GM19455 (cell line): Measurements from ENCODE around the gene SULT1A1.
"Not testable (repeated sequence)": the region's sequence is repeated elsewhere in the genome, so short reads cannot be mapped to it uniquely, and the experiment has no call there.

ENCODE experiments used
- ATAC-seq: cut with Tn5 transposase; IDR thresholded peaks from one replicate; pipeline ENCODE4 v1.9.1; 2021; ENCODE audit not compliant: unreplicated experiment

SULT1A1 gene

GRCh38 chr16:28591355-28591754 lies 18.5 kb downstream of the SULT1A1 start:
- ATAC-seq = no peak

GRCh38 chr16:28590384-28591340 lies 19.2 kb downstream of the SULT1A1 start:
- no peak for ATAC-seq

DNA sequence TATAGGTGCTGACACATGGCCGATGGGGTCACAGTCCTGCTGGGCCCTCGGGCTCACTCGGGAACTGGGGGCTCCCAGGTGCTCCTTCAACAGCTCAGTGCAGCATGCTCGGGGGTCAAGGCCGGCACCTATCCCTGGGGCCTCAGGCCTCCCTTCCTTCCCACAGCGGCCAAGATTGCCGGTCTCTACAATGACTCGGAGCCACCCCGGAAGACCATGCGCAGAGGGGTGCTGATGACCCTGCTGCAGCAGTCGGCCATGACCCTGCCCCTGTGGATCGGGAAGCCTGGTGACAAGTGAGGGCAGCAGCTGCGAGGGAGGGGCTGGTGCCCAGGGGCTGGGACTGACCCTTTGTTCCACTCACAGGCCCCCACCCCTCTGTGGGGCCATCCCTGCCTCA lies 19.9 kb downstream of the SULT1A1 start:
- ATAC-seq = no peak

- ATAC-seq = no peak
Measured at GRCh38 chr16:28589069-28589468, 20.8 kb downstream of the SULT1A1 start.

DNA sequence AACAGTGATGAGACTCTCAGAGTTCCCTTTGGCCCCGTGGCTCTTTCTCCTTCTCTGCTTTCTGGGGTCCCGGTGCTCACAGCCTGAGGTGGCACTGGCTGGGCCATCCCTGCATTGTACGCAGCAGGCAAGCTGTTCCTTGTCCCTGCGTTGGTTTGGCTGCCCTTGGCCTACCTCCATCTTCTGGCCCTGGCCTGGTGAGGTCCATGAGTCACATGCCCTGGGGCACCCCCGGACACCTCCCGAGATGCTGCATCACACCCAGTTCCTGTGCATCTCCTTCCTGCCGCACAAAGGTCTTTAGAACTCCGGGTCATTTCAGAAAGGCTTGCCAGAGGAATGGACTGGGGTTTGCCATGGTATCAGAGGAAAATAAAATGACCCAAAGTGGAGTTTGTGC lies 22.5 kb downstream of the SULT1A1 start:
- ATAC-seq = no peak

DNA sequence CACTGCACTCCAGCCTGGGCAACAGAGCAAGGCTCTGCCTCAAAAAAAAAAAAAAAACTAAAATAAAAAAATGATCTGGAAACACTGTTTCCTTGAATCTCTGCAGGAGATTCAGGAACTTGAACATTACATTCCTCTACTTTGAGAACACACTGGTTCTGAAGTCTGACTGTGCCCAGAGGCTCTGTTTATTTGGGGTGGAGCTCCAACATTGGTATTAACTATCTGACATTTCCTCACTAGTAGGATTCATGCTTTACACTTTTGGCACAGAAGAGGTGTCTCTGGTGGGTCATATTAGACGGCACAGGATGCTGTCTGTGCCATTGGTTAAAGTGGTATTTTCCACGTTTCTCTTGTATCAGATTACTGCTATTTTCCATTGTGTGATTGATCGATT lies 23.4 kb downstream of the SULT1A1 start:
- no peak for ATAC-seq

GRCh38 chr16:28585674-28586073 lies 24.2 kb downstream of the SULT1A1 start:
- no peak for ATAC-seq

DNA sequence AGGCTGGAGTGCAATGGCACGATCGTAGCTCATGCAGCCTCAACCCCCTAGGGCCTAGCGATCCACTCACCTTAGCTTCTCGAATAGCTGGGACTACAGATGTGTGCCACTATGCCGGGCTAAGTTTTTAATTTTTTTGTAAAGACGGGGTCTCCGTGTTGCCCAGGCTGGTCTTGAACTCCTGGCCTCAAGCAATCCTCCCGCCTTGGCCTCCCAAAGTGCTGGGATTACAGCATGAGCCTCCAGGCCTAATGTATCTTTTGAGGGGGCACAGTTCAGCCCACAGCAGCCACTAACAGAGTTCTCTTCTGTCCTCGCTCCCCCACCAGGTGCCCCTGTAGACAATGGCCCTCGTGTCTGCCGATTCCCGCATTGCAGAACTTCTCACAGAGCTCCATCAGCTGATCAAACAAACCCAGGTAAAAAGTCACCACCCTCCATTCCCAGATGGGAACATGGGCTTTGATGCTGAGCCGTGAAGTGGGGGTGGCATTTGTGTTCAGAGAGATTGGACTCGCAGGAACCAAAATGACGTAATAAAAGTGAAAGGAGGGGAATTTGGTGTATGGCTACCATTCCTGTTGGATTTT lies 29.0 kb downstream of the SULT1A1 start:
- ATAC-seq = no peak

GRCh38 chr16:28575446-28576109 lies 34.3 kb downstream of the SULT1A1 start:
- no peak for ATAC-seq

- ATAC-seq = no peak
Measured at GRCh38 chr16:28574925-28575324, 34.9 kb downstream of the SULT1A1 start.

DNA sequence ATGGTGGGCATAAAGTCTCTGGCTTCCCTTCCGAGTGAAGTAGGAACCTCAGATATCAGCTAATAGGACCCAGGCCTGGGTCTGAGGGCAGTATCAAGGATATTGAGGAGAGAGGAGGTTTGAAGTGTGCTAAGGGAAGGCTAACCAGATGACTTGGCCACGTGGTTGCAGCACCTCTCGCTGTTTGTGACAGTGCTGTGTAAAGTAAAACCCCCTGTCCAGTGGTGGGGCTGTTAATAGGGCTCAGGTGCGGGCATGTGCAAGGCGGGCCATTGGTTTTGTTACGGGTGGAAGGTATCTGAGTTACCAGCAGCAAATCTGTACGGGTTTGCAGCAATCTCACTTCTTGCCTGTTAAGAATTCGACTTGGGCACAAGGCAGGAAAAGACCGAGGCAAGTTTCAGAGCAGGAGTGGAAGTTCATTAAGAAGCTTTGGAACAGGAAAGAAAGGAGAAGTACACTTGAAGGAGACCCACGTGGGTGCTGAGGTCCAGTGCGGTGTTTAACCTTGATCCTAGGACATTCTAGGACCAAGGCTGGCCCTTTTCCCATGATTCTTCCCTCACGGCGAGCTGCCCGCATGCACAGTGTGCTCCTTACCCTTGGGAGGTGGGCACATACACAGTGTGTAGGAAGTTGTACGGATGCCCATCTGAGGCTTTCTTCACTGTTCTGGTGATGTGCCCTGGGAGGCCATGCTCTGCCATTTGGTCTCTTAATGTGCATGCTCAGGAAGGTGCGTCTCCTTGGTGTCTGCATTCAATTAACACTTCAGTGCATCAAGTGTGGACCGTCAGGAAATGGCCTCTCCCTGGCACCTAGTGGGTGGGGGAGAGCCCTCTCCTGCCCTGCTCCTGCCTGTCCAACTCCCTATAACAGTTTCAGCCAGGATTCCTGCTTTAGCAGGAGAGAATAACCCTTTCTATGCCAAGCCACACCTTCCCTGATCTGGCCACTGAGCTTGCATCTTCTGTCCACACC lies 35.8 kb downstream of the SULT1A1 start:
- ATAC-seq = no peak

DNA sequence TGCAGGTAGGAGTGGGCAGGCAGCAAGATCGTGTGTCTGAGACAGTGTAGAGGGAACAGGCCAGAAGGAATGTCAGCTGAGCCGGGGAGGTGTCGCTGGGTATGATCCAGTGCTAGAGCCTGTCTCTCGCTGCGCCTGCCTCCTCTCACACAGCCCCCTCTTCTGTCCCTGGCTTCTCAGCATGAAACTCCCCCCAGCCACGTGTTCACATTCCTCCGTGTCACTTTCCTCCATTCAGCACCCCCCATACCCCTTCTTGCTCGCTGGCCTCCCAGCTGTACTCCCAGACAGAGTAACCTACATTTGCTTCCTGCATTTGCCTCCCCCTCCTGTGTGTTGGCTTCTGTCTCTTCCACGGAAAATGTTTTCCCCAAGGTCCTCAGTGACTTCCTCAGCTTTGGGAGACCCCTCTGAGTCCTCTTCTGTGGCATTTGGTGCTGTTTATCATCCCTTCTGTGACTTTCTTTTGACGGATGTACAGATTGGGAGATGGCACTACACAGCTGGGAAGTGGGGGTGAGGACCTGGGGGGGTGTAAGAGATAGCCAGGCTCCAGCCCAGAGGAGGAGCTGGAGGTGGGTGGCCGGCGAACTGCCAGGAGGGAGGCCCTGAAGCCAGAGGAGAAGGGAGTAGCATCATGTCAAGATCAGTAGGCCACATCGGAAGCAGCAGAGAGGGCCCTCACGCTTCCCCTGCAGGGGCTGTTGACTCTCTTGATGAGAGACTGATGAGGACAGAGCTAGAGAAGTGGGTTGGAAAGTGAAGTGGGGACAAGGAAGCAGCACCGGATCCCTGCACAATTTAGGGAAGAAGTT lies 36.9 kb downstream of the SULT1A1 start:
- ATAC-seq = no peak

DNA sequence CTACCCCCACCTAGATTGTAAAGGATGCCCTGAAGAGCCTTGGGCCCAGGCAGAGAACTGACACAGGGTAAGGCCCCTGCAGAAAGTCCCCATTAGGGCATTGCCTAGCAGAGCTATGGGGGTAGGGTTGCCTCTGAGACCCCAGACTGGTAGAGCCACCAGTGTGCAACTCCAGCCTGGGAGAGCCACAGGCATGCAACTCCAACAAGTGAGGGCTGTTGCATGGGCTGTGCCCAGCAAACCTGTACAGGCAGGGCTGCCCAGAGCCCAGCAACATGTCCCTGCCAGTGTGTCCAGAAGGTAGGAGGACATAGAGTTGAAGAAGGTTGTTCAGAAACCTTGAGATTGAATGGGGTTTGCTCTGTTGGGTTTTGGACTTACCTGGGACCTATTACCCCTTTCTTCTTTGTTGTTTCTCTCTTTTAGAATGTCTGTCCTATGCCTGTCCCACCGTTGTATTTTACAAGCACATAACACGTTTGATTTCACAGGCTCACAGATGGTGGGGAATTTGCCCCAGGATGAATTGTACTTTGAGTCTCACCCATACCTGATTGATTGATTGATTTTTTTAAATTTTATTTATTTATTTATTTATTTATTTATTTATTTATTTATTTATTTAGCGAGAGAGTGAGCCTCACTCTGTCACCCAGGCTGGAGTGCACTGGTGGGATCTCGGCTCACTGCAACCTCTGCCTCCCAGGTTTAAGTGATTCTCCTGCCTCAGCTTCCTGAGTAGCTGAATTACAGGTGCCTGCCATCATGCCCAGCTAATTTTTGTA lies 39.7 kb downstream of the SULT1A1 start:
- ATAC-seq = no peak

DNA sequence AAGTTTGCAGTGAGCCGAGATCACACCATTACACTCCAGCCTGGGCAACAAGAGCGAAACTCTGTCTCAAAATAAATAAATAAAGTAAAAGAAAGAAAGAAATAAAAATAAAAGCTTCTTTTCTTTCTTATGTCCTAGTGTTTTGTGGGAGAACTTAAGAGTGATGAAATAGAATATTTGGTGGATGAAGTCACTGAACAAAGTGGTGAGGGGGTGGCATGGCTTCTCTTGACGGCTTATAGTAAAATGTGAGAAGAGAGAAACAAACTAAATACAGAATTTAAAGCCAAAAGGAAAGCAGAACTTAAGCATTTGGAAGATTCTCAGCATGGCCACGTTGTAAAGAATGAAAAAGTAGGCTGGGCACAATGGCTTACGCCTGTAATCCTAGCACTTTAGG lies 40.8 kb downstream of the SULT1A1 start:
- no peak for ATAC-seq

- no peak for ATAC-seq
Measured at GRCh38 chr16:28567292-28567691, 42.6 kb downstream of the SULT1A1 start.

DNA sequence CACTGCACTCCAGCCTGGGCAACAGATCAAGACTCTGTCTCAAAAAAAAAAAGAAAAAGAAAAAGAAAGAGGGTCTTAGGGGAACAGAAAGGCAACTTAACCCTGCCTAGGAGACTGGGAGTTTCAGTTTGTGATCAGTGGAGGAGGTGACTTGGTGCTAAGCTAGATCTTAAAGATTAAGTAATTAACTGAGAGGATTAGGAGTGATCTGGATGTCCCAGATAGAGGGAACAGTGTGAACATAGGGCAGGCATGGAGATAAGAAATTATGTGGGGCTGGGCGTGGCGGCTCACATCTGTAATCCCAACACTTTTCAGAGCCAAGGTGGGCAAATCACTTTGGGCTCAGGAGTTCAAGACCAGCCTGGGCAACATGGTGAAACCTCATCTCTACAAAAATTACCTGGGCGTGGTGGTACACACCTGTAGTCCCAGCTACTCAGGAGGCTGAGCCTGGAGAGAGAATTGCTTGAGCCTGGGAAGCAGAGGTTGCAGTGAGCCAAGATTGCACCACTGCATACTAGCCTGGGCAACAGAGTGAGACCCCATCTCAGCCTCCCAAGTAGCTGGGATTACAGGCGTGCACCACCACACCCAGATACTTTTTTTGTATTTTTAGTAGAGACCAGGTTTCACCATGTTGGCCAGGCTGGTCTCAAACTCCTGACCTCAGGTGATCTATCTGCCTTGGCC lies 43.5 kb downstream of the SULT1A1 start:
- not testable (repeated sequence) for ATAC-seq

DNA sequence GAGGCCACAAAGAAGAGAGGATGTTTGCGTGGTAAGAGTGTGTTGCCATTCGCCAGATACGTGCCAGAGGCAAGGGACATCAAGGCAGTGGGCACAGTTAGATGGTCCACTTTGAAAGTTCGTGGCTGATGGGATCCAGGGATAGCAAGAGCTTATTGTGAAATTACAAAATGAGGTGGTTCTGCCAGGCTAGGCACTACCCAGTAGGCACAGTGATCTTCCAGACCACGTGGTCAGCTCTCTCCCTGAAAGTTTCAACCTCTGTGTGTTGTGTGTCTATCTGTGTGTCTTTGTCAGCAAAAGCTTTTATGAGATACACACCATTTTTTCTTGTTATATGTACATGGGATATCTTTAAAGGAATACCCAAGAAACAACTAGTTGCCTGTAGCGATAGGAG lies 46.6 kb downstream of the SULT1A1 start:
- no peak for ATAC-seq

GRCh38 chr16:28562199-28562598 lies 47.6 kb downstream of the SULT1A1 start:
- no peak for ATAC-seq
